ENCODE measurements around the gene CXCL17.

The CXCL17 gene

DNA sequence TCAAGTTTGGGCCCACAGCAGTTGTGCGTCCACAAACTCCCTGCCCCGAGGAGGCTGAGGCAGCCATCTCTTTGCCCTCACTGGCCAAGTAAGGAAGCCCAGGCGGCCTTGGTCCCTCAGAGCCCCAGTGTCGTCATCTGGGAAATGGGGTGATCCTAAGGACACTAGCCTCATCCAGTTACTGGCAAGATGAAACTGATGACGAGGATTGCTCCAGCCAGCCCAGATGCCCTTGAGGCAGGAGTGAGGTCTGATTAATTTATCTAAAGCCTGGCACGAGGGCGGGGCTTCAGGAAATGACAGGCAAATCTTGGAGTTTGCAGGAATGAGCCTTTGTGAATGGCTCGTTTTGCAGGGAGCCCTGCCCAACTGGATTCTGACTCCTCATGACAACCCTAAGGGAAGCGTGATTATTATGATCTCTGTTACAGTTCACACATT, 21.1 kb downstream of the CXCL17 start:
- no peak for FAIRE-seq
- no peak for TF ChIP-seq POLR2A (IDR thresholded peaks at IDR 0.05; ENCODE audit: low read depth, low read length)
- no peak for TF ChIP-seq POLR2AphosphoS5 (IDR thresholded peaks at IDR 0.05; ENCODE audit: low read depth, low read length)
- TF ChIP-seq TAF1 (IDR thresholded peaks at IDR 0.05; ENCODE audit: borderline replicate concordance, low read depth, low read length) = no peak
- DNase-seq (ENCODE audit: insufficient read length) = no peak

DNA sequence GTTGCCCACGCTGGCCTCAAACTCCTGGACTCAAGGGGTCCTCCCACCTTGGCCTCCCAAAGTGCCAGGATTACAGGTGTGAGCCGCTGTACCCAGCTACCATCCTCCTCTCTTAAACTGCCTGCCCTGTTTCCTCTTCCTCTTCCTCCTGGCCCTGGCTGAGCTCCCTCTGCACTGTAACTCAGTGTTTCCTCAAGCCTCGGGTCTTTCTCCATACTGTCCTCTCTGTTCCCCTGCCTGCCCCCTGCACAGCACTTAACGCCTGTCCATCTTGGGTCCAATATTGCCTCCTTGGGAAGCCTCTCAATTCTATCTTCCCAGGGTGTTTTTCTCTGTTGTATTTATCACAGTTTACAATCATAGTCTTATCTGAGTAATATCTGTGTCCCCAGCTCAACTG, 21.6 kb downstream of the CXCL17 start:
- FAIRE-seq (no peak), DNase-seq (ENCODE audit: insufficient read length) (no peak)
- TF ChIP-seq TAF1 (IDR thresholded peaks at IDR 0.05; ENCODE audit: borderline replicate concordance, low read depth, low read length) = no peak
- TF ChIP-seq POLR2AphosphoS5 (IDR thresholded peaks at IDR 0.05; ENCODE audit: low read depth, low read length) = no peak
- TF ChIP-seq POLR2A (IDR thresholded peaks at IDR 0.05; ENCODE audit: low read depth, low read length) = no peak

DNA sequence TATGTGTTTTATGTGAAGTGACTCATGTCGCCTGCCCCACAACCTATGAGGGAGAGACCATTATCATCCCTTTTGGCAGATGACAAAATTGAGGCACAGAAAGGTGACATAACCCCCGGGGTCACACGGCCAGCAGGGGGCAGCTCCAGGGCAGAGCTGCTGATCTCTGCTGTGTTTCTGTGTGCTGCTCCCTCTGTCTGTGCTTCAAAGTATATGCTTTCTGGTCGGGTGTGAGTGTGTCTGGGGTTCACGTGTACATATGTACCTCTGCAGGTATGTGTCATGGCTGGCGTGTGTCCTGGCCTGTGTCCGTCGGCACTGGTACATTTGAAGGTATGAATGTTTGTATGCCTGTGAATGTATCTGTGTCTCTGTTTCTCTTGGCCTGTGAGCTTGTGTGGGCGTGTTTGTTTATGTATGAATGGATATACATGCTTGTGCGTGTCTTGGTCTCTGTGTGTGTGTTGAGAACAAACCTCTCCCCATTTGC, 22.6 kb downstream of the CXCL17 start:
- peak; percentile 85 for DNase-seq (ENCODE audit: insufficient read length)
- FAIRE-seq = peak; percentile 96
- TF ChIP-seq TAF1 (IDR thresholded peaks at IDR 0.05; ENCODE audit: borderline replicate concordance, low read depth, low read length) (no peak), POLR2A (IDR thresholded peaks at IDR 0.05; ENCODE audit: low read depth, low read length) (no peak), POLR2AphosphoS5 (IDR thresholded peaks at IDR 0.05; ENCODE audit: low read depth, low read length) (no peak)

DNA sequence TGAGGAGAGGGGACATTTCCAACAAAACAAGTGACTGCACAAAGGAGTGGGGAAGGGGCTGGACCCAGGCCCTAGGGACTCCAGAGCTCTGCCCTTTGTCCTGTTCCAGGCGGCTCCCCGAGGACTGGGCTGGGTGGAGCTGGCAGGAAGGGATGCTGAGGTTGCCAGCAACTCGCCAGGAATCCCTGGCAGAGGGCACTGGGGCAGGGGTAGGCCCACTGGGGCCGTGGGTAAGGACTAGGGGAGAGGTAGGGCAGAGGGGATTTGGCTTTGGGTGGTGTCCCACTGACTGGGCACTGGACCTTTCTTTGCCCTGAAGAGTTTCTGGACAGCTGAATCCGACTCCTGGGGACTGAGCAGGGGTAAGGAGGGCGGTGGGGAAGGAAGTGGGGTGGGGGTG, 23.4 kb downstream of the CXCL17 start:
- no peak for DNase-seq (ENCODE audit: insufficient read length)
- FAIRE-seq = no peak
- TF ChIP-seq TAF1 (IDR thresholded peaks at IDR 0.05; ENCODE audit: borderline replicate concordance, low read depth, low read length) = no peak
- no peak for TF ChIP-seq POLR2A (IDR thresholded peaks at IDR 0.05; ENCODE audit: low read depth, low read length)

DNA sequence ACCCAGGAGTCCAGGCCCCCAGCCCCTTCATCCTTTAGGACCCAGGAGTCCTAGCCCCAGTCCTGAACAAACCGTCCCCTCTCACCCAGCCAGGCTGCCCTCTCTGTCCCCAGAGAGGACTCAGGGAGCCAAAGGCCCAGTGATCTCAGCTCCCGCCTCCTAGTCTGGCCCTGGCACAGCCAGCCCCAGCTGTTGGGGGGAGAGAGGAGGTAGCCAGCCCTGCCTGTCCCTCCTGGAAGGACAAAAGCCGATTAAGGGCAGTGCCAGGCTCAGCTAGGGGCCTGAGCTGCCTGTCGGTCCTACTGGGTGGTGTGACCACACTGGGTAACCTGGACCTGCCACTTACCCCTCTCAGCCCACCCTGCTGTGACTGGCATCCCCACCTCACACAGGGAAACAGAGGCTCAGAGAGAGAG, 30.1 kb downstream of the CXCL17 start:
- TF ChIP-seq POLR2AphosphoS5 (IDR thresholded peaks at IDR 0.05; ENCODE audit: low read depth, low read length) (no peak), TAF1 (IDR thresholded peaks at IDR 0.05; ENCODE audit: borderline replicate concordance, low read depth, low read length) (no peak), POLR2A (IDR thresholded peaks at IDR 0.05; ENCODE audit: low read depth, low read length) (no peak)
- FAIRE-seq = no peak
- DNase-seq (ENCODE audit: insufficient read length) = no peak

DNA sequence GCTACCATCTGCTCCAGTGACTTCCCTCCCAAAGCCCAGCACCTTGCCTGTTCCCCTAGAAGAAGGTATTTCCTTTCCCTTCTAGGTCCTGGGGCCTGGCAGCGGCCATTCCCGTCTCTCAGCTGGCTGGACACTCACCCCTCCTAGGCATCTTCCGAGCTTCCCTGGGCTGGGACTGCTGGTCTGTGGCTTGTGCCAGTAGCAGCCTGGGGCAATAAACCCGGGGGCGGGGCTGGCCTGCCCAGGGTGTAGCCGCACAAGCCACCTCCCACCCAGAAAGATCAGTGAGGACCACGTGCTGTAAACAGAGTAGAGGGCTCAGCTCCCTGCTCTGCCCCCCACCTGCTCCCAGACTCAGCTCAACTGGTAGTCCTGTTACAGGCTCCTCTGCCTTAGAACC, 30.5 kb downstream of the CXCL17 start:
- FAIRE-seq (no peak), DNase-seq (ENCODE audit: insufficient read length) (no peak)
- TF ChIP-seq POLR2AphosphoS5 (IDR thresholded peaks at IDR 0.05; ENCODE audit: low read depth, low read length) (no peak), POLR2A (IDR thresholded peaks at IDR 0.05; ENCODE audit: low read depth, low read length) (no peak), TAF1 (IDR thresholded peaks at IDR 0.05; ENCODE audit: borderline replicate concordance, low read depth, low read length) (no peak)

DNA sequence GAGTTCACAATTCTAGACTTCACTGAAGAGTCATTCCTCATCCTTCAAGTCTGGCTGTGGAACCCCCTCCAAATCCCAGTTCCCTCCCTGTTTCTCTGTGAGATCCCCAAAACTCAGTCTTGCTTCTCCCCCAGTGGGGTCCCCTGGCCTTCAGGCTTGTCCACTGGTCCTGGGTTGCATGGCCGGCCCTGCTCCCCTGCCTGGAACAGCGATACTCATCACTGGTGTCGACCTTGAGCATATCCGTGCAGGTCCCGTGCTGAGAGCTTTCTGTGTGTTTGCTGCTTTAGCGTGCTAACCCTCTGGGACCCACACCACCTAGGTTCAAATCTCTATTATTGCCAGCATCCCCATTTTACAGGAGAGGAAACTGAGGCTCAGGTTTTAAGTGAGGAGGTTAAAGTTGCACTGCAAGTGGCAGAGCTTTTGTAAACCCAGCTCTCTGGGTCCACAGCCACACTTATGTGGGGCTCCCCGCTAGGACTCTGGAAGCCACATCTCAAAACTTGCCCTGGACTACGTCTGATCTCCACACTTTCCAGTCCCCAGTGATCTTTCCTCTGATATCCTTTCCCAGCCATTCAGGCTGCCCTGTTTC, 31.1 kb downstream of the CXCL17 start:
- FAIRE-seq (no peak), DNase-seq (ENCODE audit: insufficient read length) (no peak)
- TF ChIP-seq POLR2A (IDR thresholded peaks at IDR 0.05; ENCODE audit: low read depth, low read length) = no peak
- no peak for TF ChIP-seq TAF1 (IDR thresholded peaks at IDR 0.05; ENCODE audit: borderline replicate concordance, low read depth, low read length)
- no peak for TF ChIP-seq POLR2AphosphoS5 (IDR thresholded peaks at IDR 0.05; ENCODE audit: low read depth, low read length)

DNA sequence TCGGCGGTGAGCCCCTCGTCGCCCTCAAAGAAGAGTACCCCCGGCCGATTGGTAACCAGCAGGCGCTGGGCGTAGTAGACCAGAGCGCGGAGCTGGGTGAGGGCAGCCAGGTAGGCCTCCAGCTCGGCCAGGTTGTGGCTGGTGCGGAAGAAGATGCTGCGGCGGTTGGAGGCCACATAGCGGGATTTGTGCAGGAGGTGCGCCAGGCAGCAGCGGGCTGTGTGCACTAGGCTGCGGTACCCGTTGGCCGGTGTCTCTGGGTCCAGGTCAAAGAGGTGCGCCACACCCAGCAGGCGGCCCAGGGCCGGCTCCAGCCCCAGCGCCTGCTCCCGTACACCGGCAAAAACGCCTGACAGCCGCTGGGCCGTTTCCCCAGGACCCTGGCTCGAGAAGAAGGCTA, 32.4 kb downstream of the CXCL17 start:
- TF ChIP-seq POLR2AphosphoS5 (IDR thresholded peaks at IDR 0.05; ENCODE audit: low read depth, low read length) = no peak
- TF ChIP-seq POLR2A (IDR thresholded peaks at IDR 0.05; ENCODE audit: low read depth, low read length) = no peak
- TF ChIP-seq TAF1 (IDR thresholded peaks at IDR 0.05; ENCODE audit: borderline replicate concordance, low read depth, low read length) = no peak
- no peak for FAIRE-seq
- no peak for DNase-seq (ENCODE audit: insufficient read length)

DNA sequence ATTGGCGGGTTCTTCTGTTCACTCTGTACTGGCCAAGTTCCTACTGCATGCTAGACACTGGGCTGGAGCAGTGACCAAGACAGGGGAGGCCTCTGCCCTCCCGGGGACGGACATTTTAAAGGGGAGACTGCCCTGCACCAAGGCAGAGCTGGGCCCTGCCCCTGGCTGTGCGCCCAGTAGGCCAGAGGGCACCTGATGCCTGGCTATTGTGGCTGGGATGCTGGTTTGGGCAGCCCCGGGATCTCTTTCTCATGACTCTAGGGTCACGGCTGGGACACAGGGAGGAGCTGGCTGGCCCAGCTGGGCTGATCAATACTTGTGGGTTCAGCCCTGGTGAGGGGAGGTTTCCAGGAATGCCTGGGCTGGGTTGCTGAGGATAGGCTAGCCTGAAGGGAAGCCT, 33.3 kb downstream of the CXCL17 start:
- FAIRE-seq (no peak), DNase-seq (ENCODE audit: insufficient read length) (no peak)
- no peak for TF ChIP-seq POLR2A (IDR thresholded peaks at IDR 0.05; ENCODE audit: low read depth, low read length)
- no peak for TF ChIP-seq POLR2AphosphoS5 (IDR thresholded peaks at IDR 0.05; ENCODE audit: low read depth, low read length)
- no peak for TF ChIP-seq TAF1 (IDR thresholded peaks at IDR 0.05; ENCODE audit: borderline replicate concordance, low read depth, low read length)

DNA sequence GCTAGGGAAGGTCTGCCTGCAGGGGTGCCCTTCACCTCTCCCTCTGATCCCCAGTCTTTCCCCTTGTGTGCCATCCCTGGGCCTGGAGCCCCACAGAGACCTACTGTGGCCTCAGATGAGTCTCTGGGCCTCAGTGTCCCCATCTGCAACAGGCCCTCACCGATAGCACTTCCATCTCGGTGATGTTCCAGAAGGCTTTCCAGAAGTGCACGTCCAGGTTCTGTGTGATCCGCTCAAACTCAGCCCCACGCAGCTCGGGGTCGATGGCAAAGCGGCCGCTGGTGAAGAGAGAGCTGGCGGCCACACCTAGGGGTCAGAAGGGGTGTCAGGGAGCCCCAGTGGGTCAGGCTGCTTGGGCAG, 35.0 kb downstream of the CXCL17 start:
- DNase-seq (ENCODE audit: insufficient read length) (no peak), FAIRE-seq (no peak)
- TF ChIP-seq POLR2AphosphoS5 (IDR thresholded peaks at IDR 0.05; ENCODE audit: low read depth, low read length) = no peak
- TF ChIP-seq POLR2A (IDR thresholded peaks at IDR 0.05; ENCODE audit: low read depth, low read length) = no peak
- no peak for TF ChIP-seq TAF1 (IDR thresholded peaks at IDR 0.05; ENCODE audit: borderline replicate concordance, low read depth, low read length)

DNA sequence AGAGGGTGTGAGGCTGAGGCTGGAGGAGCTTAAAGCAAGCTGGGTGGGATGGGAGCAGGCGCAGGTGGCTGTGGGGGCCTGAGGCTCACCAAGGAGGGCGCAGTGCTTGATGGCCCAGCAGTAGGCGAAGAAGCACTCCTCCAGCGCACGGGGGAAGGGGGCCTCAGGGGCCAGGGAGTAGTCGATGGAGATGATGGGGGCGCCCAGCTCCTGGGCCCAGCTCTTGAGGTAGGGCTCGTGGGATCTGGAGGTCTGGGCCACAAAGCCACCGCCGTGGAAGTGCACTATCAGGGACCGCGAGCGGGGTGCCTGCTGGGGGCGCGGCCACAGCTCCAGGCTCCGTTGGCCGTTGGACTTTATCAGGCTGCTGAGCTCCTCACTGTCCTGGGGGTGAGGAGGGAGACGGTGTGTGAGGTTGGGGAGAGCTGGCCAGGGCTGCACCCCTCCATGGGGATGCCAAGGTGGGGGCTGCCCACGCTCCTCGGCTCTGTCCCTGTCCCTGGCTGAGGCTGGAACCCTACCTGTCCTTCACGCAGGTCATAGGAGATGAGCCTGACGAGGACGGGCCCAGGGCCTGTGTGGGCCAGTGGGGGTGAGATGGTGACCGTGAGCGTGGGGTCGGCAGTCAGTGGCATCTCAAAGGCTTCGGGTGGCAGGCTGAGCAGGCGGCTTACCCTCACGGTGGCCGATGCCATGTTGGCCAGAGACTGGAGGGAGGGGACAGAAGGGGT, 35.5 kb downstream of the CXCL17 start:
- TF ChIP-seq POLR2AphosphoS5 (IDR thresholded peaks at IDR 0.05; ENCODE audit: low read depth, low read length) (no peak), TAF1 (IDR thresholded peaks at IDR 0.05; ENCODE audit: borderline replicate concordance, low read depth, low read length) (no peak), POLR2A (IDR thresholded peaks at IDR 0.05; ENCODE audit: low read depth, low read length) (no peak)
- FAIRE-seq (no peak), DNase-seq (ENCODE audit: insufficient read length) (no peak)

DNA sequence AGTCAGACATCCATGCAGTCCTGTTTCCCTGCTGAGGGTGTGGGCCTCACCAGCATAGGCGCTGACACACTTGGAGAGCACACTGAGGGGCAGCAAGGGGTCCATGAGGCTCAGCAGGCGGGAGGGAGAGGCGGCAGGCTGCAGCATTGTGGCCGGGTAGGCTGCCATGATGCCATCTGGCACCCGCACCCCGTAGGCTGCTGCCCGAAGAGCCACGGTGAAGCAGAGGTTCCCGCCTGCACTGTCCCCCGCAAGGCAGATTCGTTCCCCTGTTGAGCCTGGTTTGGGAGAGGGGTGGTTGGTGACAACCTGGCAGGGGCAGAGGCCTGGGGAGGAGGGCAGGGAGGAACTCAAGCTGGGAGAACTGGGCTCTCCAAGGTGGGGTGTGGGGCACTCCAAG, 36.6 kb downstream of the CXCL17 start:
- no peak for DNase-seq (ENCODE audit: insufficient read length)
- FAIRE-seq = no peak
- TF ChIP-seq POLR2A (IDR thresholded peaks at IDR 0.05; ENCODE audit: low read depth, low read length) = no peak
- no peak for TF ChIP-seq TAF1 (IDR thresholded peaks at IDR 0.05; ENCODE audit: borderline replicate concordance, low read depth, low read length)
- TF ChIP-seq POLR2AphosphoS5 (IDR thresholded peaks at IDR 0.05; ENCODE audit: low read depth, low read length) = no peak

Data from GM12892 (cell line).